Spleen (tissue), 7 donors: ENCODE measurements around the gene USF3.

Experiments
- POLR2A ChIP-seq, 3 donors: fragments of 450-650 bp; IDR thresholded peaks; one replicate each; pipeline ENCODE4 v1.5.1; 2017; ENCODE audit warnings: antibody characterized with exemption in 3 of 3, mild to moderate bottlenecking in 1 of 3
- POLR2AphosphoS5 ChIP-seq, 3 donors: sonication (generic); formaldehyde crosslinking; IDR thresholded peaks; one replicate each; pipeline ENCODE4 v1.5.1; 2017; ENCODE audit warnings: antibody characterized with exemption in 3 of 3
- TF ChIP-seq, protein P1 (sequence below), 11 experiments: fragments of 200-600 bp in 7 of 11; fragments of 450-650 bp in 4 of 11; sonication (generic) in 4 of 11; IDR thresholded peaks in 8 of 11; conservative IDR thresholded peaks in 3 of 11; 1 replicate in 7 of 11; 2 replicates in 4 of 11; pipeline versions ENCODE4 v1.4.0 to v1.8.0; 2016 to 2021; ENCODE audit warnings: antibody characterized with exemption in 11 of 11, inconsistent platforms in 4 of 11, mild to moderate bottlenecking in 1 of 11
- donor health status: DM: no; HTN: no; CAD: no; lungs with moderate emphysema.
- donor health status: DM: no; HTN: no; CAD: no.
- donor health status: DM: no; HTN: no; CAD: no.

DNA sequence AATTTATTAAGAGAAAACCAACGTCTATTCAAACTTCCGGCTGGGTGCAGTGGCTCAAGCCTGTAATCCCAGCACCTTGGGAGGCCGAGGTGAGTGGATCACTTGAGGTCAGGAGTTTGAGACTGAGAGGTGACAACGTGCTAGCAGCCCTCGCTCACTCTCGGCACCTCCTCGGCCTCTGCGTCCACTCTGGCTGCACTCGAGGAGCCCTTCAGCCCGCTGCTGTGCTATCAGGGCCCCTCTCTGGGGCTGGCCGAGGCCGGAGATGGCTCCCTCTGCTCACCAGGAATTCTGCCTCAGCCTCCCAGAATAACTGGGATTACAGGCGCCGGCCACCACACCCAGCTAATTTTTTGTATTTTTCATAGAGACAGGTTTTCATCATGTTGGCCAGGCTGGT is 58.7 kb downstream of the USF3 start:
- no peak for TF ChIP-seq POLR2A (IDR thresholded peaks at IDR 0.05)
- TF ChIP-seq, protein P1, sequence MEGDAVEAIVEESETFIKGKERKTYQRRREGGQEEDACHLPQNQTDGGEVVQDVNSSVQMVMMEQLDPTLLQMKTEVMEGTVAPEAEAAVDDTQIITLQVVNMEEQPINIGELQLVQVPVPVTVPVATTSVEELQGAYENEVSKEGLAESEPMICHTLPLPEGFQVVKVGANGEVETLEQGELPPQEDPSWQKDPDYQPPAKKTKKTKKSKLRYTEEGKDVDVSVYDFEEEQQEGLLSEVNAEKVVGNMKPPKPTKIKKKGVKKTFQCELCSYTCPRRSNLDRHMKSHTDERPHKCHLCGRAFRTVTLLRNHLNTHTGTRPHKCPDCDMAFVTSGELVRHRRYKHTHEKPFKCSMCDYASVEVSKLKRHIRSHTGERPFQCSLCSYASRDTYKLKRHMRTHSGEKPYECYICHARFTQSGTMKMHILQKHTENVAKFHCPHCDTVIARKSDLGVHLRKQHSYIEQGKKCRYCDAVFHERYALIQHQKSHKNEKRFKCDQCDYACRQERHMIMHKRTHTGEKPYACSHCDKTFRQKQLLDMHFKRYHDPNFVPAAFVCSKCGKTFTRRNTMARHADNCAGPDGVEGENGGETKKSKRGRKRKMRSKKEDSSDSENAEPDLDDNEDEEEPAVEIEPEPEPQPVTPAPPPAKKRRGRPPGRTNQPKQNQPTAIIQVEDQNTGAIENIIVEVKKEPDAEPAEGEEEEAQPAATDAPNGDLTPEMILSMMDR (IDR thresholded peaks at IDR 0.05 in 8 of 11, conservative IDR thresholded peaks at IDR 0.05 in 3 of 11): no peak
- TF ChIP-seq POLR2AphosphoS5 (IDR thresholded peaks at IDR 0.05): peak in 1 of 3 donors; percentile 10
